MM.1S (cell line): ENCODE measurements around the gene MYBPC2.

ENCODE experiments used
- DNase-seq: peaks from one replicate; pipeline ENCODE4 v3.0.0-alpha.2; 2015
- H2AFZ ChIP-seq: fragments of 300-600 bp; sonication (generic); 2 replicates; pipeline ENCODE4 v1.6.0; 2016; ENCODE audit warnings: antibody characterized with exemption, low read length
- H3F3A ChIP-seq: fragments of 300-600 bp; sonication (generic); 2 replicates; pipeline ENCODE4 v1.6.1; 2016; ENCODE audit warnings: mild to moderate bottlenecking, antibody characterized with exemption, low read length, moderate library complexity, mixed read lengths; ENCODE audit not compliant: insufficient read depth
- H3K27ac ChIP-seq: fragments of 300-600 bp; sonication (generic); 2 replicates; pipeline ENCODE4 v1.5.1; 2016; ENCODE audit warnings: mild to moderate bottlenecking, low read length
- H3K27me3 ChIP-seq: fragments of 300-600 bp; sonication (generic); replicated peaks from 2 replicates; pipeline ENCODE4 v1.6.0; 2016; ENCODE audit warnings: low read length; ENCODE audit not compliant: insufficient read depth
- H3K36me3 ChIP-seq: fragments of 300-600 bp; sonication (generic); replicated peaks from 2 replicates; pipeline ENCODE4 v1.6.1; 2016; ENCODE audit warnings: mild to moderate bottlenecking, low read length, mixed read lengths; ENCODE audit not compliant: insufficient read depth
- H3K4me1 ChIP-seq: fragments of 300-600 bp; sonication (generic); 2 replicates; pipeline ENCODE4 v1.6.1; 2016; ENCODE audit warnings: low read length, mixed read lengths
- H3K4me2 ChIP-seq: fragments of 300-600 bp; sonication (generic); 2 replicates; pipeline ENCODE4 v1.6.0; 2016; ENCODE audit warnings: low read depth, low read length
- H3K4me3 ChIP-seq: fragments of 300-600 bp; sonication (generic); 2 replicates; pipeline ENCODE4 v1.5.1; 2016; ENCODE audit warnings: low read length, mixed read lengths
- H3K79me2 ChIP-seq: fragments of 300-600 bp; sonication (generic); 2 replicates; pipeline ENCODE4 v1.6.1; 2016; ENCODE audit warnings: mixed run types, low read length, mixed read lengths
- H3K9ac ChIP-seq: fragments of 300-600 bp; sonication (generic); 2 replicates; pipeline ENCODE4 v1.6.1; 2016; ENCODE audit warnings: low read length, mixed read lengths
- H3K9me2 ChIP-seq: fragments of 300-600 bp; sonication (generic); replicated peaks from 2 replicates; pipeline ENCODE4 v1.6.1; 2016; ENCODE audit warnings: mild to moderate bottlenecking, low read length, mixed read lengths; ENCODE audit not compliant: insufficient read depth
- H3K9me3 ChIP-seq: fragments of 300-600 bp; sonication (generic); replicated peaks from 2 replicates; pipeline ENCODE4 v1.6.1; 2016; ENCODE audit warnings: mild to moderate bottlenecking, low read length, mixed read lengths; ENCODE audit not compliant: insufficient read depth
- H4K20me1 ChIP-seq: fragments of 300-600 bp; sonication (generic); 2 replicates; pipeline ENCODE4 v1.6.1; 2016; ENCODE audit warnings: mild to moderate bottlenecking, low read length, moderate library complexity, mixed read lengths; ENCODE audit not compliant: insufficient read depth
- EZH2 ChIP-seq: fragments of 300-600 bp; sonication (generic); optimal IDR thresholded peaks from 2 replicates; pipeline ENCODE3; 2017; ENCODE audit warnings: low read depth, mild to moderate bottlenecking, antibody characterized with exemption, low read length, mixed read lengths
- EZH2phosphoT487 ChIP-seq: fragments of 300-600 bp; sonication (generic); IDR thresholded peaks from 2 replicates; pipeline ENCODE4 v1.6.1; 2018; ENCODE audit warnings: antibody characterized with exemption, low read length
- TF ChIP-seq, protein P1 (sequence below): fragments of 300-600 bp; sonication (generic); IDR thresholded peaks from 2 replicates; pipeline ENCODE4 v1.5.1; 2016; ENCODE audit warnings: antibody characterized with exemption, low read length, mixed read lengths

The MYBPC2 gene

DNA sequence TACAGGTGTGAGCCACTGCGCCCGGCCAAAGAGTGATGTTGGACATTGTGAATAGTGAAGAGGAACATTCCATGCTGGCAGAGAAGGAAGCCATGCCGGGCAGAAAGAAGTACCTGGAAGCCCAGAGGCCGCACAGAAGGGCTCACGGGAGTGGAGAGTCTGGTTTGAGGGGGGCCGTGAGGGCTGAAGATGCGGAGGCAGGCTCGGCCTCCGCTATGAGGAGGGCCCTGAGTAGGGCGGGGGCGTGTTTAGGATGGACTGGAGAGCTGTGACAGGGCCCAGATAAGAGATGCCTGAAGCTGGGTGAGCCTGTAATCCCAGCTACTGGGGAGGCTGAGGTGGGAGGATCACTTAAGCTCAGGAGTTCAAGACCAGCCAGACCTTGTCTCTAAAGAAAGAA, 76.7 kb downstream of the MYBPC2 start:
- H3F3A ChIP-seq = no peaks in the 10 kb centered on the region
- no peaks in the 10 kb centered on the region for H3K36me3 ChIP-seq
- H2AFZ ChIP-seq = no peak overlapping the region
- DNase-seq = no peak
- H4K20me1 ChIP-seq = no peaks in the 10 kb centered on the region
- no peak overlapping the region for H3K9ac ChIP-seq
- H3K4me2 ChIP-seq = no peak overlapping the region
- H3K4me1 ChIP-seq = 0 out of 2 replicates have a peak, but pooled peaks cover 4% of the 10 kb centered on the region
- no peaks in the 10 kb centered on the region for H3K79me2 ChIP-seq
- H3K27me3 ChIP-seq = no peaks in the 10 kb centered on the region
- H3K9me3 ChIP-seq = no peaks in the 10 kb centered on the region
- no peak overlapping the region for H3K4me3 ChIP-seq
- no peaks in the 10 kb centered on the region for H3K9me2 ChIP-seq
- H3K27ac ChIP-seq = no peak overlapping the region
- TF ChIP-seq EZH2 = no peak
- TF ChIP-seq, protein P1, sequence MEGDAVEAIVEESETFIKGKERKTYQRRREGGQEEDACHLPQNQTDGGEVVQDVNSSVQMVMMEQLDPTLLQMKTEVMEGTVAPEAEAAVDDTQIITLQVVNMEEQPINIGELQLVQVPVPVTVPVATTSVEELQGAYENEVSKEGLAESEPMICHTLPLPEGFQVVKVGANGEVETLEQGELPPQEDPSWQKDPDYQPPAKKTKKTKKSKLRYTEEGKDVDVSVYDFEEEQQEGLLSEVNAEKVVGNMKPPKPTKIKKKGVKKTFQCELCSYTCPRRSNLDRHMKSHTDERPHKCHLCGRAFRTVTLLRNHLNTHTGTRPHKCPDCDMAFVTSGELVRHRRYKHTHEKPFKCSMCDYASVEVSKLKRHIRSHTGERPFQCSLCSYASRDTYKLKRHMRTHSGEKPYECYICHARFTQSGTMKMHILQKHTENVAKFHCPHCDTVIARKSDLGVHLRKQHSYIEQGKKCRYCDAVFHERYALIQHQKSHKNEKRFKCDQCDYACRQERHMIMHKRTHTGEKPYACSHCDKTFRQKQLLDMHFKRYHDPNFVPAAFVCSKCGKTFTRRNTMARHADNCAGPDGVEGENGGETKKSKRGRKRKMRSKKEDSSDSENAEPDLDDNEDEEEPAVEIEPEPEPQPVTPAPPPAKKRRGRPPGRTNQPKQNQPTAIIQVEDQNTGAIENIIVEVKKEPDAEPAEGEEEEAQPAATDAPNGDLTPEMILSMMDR = no peak
- no peak for TF ChIP-seq EZH2phosphoT487

DNA sequence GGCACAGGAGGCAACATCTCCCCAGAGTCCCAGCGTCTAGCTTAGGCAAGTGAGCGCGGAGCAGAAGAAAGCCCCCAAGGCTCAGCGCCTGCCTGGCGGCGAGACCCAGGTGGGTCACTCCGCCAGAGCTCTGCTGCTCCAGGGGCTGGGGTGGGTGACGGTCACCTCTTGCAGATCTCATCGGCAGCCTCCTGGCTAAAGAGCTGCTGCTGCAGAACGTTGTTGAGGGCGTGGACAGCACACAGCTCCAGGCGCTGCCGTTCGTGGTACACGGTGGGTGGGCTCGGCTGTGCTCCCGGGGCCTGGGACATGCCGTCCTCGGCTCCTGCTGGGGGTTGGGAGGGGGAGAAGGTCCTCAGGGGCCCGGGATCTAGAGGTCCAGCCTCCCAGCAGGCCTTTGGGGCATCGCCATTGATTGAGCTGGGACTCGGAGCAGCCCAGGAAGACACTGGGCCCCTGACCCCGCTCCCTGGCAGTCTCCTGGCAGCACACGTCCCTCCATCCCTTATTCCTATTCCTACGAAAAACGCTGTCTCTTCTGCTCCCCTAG, 77.5 kb downstream of the MYBPC2 start:
- no peaks in the 10 kb centered on the region for H3K9me2 ChIP-seq
- H2AFZ ChIP-seq = peak overlapping the region; percentile 81; the same call in 1 of the 2 replicates
- TF ChIP-seq EZH2phosphoT487 (no peak), EZH2 (no peak)
- TF ChIP-seq, protein P1 = no peak
- H3K27ac ChIP-seq = no peak overlapping the region
- no peaks in the 10 kb centered on the region for H3K36me3 ChIP-seq
- no peaks in the 10 kb centered on the region for H3K79me2 ChIP-seq
- DNase-seq = no peak
- 0 out of 2 replicates have a peak, but pooled peaks cover 4% of the 10 kb centered on the region for H3K4me1 ChIP-seq
- H3K4me2 ChIP-seq = peak overlapping the region; percentile 87
- H3K9ac ChIP-seq = peak overlapping the region; percentile 63; the same call in 1 of the 2 replicates
- H3F3A ChIP-seq = no peaks in the 10 kb centered on the region
- no peaks in the 10 kb centered on the region for H3K27me3 ChIP-seq
- H4K20me1 ChIP-seq = no peaks in the 10 kb centered on the region
- peak overlapping the region; percentile 84 for H3K4me3 ChIP-seq
- H3K9me3 ChIP-seq = no peaks in the 10 kb centered on the region

DNA sequence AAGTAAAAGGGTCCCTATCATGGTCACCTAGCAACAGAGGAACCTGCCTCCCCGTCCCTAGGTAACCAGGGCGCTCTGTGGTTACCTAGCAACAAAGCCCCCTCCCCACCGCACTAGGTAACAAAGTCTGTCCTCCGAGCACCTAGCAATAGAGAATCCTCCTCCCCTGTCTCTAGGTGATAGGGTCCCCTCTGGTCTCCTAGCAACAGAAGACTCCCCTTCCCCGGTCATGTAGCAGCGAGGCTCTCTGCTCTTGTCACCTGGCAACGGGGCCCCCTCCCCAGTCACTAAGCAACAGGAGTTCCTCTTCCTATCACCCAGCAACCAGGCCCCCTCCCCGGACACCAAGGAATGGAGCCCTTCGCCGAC, 78.0 kb downstream of the MYBPC2 start:
- H3K4me1 ChIP-seq = 0 out of 2 replicates have a peak, but pooled peaks cover 4% of the 10 kb centered on the region
- H3K9me3 ChIP-seq = no peaks in the 10 kb centered on the region
- TF ChIP-seq, protein P1 = no peak
- H3K9ac ChIP-seq = peak overlapping the region; percentile 63
- no peak for DNase-seq
- H3K4me3 ChIP-seq = peak overlapping the region; percentile 84
- peak overlapping the region; percentile 87 for H3K4me2 ChIP-seq
- no peaks in the 10 kb centered on the region for H3K27me3 ChIP-seq
- H3F3A ChIP-seq = no peaks in the 10 kb centered on the region
- H3K27ac ChIP-seq = no peak overlapping the region; the same call in 1 of the 2 replicates
- H3K9me2 ChIP-seq = no peaks in the 10 kb centered on the region
- H2AFZ ChIP-seq = peak overlapping the region; percentile 81
- no peaks in the 10 kb centered on the region for H3K36me3 ChIP-seq
- no peaks in the 10 kb centered on the region for H3K79me2 ChIP-seq
- H4K20me1 ChIP-seq = no peaks in the 10 kb centered on the region
